ENCODE measurements around the gene IFT57. TPM values are rescaled to one million over a fixed set of nuclear protein-coding genes. Genes with fewer than 3 reads are reported as not detected.

Gene IFT57
- total and polyA plus RNA-seq, 8 donors: 68.8 to 273 (median 80.8) TPM

- Histone ChIP-seq H3K36me3 (peaks cover 0 to 9% of the 10 kb centered on the region in 2 donors), H3K27me3 (no peaks in the 10 kb centered on the region), H3K4me1 (no peaks in the 10 kb centered on the region), H3K4me3 (no peak overlapping the region), H3K27ac (no peak overlapping the region), H3K9me3 (no peaks in the 10 kb centered on the region)
- no peak for TF ChIP-seq CTCF (IDR thresholded peaks at IDR 0.05)
- ATAC-seq: no peak
- intact Hi-C loops (cut with DNase I): no loop called here
- DNase-seq: no peak
Observed at GRCh38 chr3:108200578-108200977, 21.6 kb downstream of the IFT57 start.

- DNase-seq (no peak), ATAC-seq (no peak)
- Histone ChIP-seq H3K4me1 (no peaks in the 10 kb centered on the region), H3K27me3 (no peaks in the 10 kb centered on the region), H3K9me3 (no peaks in the 10 kb centered on the region), H3K27ac (no peak overlapping the region), H3K4me3 (no peak overlapping the region), H3K36me3 (peaks cover 0 to 9% of the 10 kb centered on the region in 2 donors)
- no peak for TF ChIP-seq CTCF (IDR thresholded peaks at IDR 0.05)
- intact Hi-C loops (cut with DNase I): no loop called here
Observed at GRCh38 chr3:108200024-108200423, 22.2 kb downstream of the IFT57 start.

GRCh38 chr3:108191394-108191793 is 30.8 kb downstream of the IFT57 start:
- no peak overlapping the region for H3K27ac ChIP-seq
- no peaks in the 10 kb centered on the region for H3K4me1 ChIP-seq
- H3K27me3 ChIP-seq: no peaks in the 10 kb centered on the region
- peaks cover 0 to 21% of the 10 kb centered on the region in 2 donors for H3K36me3 ChIP-seq
- no peak for DNase-seq
- H3K4me3 ChIP-seq: no peak overlapping the region
- intact Hi-C loops (cut with DNase I): no loop called here
- ATAC-seq: no peak
- TF ChIP-seq CTCF (IDR thresholded peaks at IDR 0.05): no peak
- peaks cover 0 to 7% of the 10 kb centered on the region in 2 donors for H3K9me3 ChIP-seq

GRCh38 chr3:108190346-108190745 is 31.9 kb downstream of the IFT57 start:
- DNase-seq (no peak), ATAC-seq (no peak)
- Histone ChIP-seq H3K27me3 (no peaks in the 10 kb centered on the region), H3K27ac (no peak overlapping the region), H3K4me3 (no peak overlapping the region), H3K36me3 (peaks cover 0 to 30% of the 10 kb centered on the region in 2 donors), H3K4me1 (no peaks in the 10 kb centered on the region), H3K9me3 (peaks cover 0 to 11% of the 10 kb centered on the region in 2 donors)
- intact Hi-C loops (cut with DNase I): no loop called here
- TF ChIP-seq CTCF (IDR thresholded peaks at IDR 0.05): no peak

GRCh38 chr3:108189440-108189839 is 32.8 kb downstream of the IFT57 start:
- no peak overlapping the region for H3K4me3 ChIP-seq
- no peaks in the 10 kb centered on the region for H3K4me1 ChIP-seq
- H3K27ac ChIP-seq: no peak overlapping the region
- no peak for TF ChIP-seq CTCF (IDR thresholded peaks at IDR 0.05)
- no peaks in the 10 kb centered on the region for H3K27me3 ChIP-seq
- DNase-seq: no peak
- intact Hi-C loops (cut with DNase I): no loop called here
- H3K9me3 ChIP-seq: peaks cover 0 to 13% of the 10 kb centered on the region in 2 donors
- peaks cover 0 to 38% of the 10 kb centered on the region in 2 donors for H3K36me3 ChIP-seq
- no peak for ATAC-seq
